Stimulated activated naive CD8-positive, alpha-beta T cell treated with anti-CD3 and anti-CD28 coated beads, Interleukin-15, Interleukin-2, amounts not matched to agents 100 ng/mL and 50 ng/mL, for 24 hours (primary cell): ENCODE data around the gene RAB12.
"Not testable (repeated sequence)": the region's sequence is repeated elsewhere in the genome, so short reads cannot be mapped to it uniquely, and the experiment has no call there.

Experiments used
- H3K27ac Mint-ChIP-seq: one replicate; pipeline ENCODE4 v1.8.0; 2021; ENCODE audit warnings: mild to moderate bottlenecking, mixed read lengths
- H3K27me3 Mint-ChIP-seq: one replicate; pipeline ENCODE4 v1.8.0; 2021; ENCODE audit warnings: mixed read lengths
- H3K36me3 Mint-ChIP-seq: one replicate; pipeline ENCODE4 v1.8.0; 2021; ENCODE audit warnings: low read depth, mixed read lengths
- H3K4me1 Mint-ChIP-seq: one replicate; pipeline ENCODE4 v1.8.0; 2021; ENCODE audit warnings: low read depth, mixed read lengths
- H3K4me3 Mint-ChIP-seq: one replicate; pipeline ENCODE4 v1.8.0; 2021; ENCODE audit warnings: mild to moderate bottlenecking, mixed read lengths
- H3K9me3 Mint-ChIP-seq: one replicate; pipeline ENCODE4 v1.8.0; 2021; ENCODE audit warnings: mixed read lengths

Gene RAB12

DNA sequence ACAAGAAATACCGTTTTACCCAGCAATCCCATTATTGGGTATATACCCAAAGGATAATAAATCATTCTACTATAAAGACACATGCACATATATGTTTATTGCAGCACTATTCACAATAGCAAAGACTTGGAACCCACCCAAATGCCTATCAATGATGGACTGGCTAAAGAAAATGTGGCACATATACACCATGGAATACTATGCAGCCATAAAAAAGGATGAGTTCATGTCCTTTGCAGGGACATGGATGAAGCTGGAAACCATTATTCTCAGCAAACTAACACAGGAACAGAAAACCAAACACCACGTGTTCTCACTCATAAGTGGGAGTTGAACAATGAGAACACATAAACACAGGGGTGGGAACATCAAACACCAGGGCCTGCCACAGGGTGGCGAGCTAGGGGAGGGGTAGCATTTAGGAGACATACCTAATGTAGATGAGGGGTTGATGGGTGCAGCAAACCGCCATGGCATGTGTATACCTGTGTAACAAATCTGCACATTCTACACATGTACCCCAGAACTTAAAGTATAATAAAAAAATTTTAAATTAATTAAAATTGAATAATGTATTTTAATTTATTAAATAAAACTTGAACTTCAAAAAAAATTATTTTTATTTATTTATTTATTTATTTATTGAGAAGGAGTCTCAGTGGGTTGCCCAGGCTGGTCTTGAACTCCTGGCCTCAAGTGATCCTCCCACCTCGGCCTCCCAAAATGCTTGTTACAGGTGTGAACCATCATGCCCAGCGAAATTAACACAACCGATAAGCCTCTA is 42.4 kb downstream of the RAB12 start:
- not testable (repeated sequence) for H3K27ac Mint-ChIP-seq, H3K4me1 Mint-ChIP-seq, H3K4me3 Mint-ChIP-seq, H3K36me3 Mint-ChIP-seq, H3K9me3 Mint-ChIP-seq
- H3K27me3 Mint-ChIP-seq: peaks cover 35% of the 10 kb centered on the region

DNA sequence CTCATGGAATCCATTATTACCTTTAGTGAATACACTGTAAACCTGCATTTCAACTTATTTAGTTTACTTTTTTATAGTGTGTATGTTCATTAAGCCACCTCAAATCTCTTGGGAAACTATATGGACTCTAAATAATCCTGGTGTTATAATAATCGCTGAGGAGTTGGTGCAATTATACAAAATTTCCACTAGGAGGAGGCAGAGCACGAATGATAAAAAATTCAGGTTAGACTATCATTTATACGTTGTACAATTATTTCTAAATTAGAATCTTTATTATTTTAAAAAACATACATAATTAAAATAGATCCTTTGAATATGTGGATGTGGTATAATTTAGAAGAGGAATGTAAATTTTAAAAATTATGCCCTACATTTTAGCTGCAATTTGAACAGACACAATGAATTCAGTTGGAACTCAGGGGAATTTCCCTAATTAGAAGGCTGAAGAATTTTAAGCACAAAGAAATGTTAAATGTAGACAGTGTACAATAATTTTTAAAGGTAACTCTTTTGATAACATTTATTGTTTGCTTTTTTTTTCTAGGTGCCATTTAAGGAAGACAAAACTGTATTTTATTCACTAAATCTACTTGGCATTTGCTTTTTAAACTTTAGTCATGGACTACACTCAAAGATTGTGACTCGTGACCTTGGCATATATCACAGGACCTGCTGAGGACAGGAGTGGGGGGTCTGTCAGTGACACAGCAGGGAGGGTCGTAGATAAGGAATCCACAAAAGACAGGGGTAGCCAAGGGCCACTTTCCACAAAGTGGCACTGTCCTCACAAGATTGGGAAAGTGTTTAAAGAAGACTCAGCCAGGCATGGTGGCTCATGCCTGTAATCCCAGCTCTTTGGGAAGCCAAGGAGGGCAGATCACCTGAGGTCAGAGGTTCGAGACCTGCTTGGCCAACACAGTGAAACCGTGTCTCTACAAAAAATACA is 45.5 kb downstream of the RAB12 start:
- Mint-ChIP-seq H3K27ac (no peak overlapping the region), H3K27me3 (peaks cover 22% of the 10 kb centered on the region), H3K9me3 (no peaks in the 10 kb centered on the region), H3K4me1 (no peaks in the 10 kb centered on the region), H3K4me3 (no peak overlapping the region), H3K36me3 (no peaks in the 10 kb centered on the region)

DNA sequence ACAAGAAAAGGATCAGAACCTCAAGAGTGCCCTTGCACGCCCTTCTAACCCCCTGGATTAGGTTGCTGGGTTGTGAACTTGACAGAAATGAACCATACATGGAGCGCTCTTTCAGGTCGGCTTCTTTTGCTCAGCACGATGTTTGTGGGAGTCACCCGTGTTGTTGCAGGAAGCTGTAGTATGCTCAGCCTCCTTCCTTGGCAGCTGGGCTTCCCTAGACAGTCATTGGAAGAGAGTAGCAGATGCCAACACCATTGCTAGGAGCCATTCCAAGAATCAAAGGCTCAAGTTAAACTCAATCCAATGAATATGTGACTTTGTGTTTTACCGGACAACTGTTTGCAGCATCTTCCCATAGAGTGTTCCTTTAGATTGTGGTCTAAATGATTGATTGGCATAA is 47.0 kb downstream of the RAB12 start:
- peaks cover 7% of the 10 kb centered on the region for H3K27me3 Mint-ChIP-seq
- no peaks in the 10 kb centered on the region for H3K36me3 Mint-ChIP-seq
- no peaks in the 10 kb centered on the region for H3K4me1 Mint-ChIP-seq
- no peaks in the 10 kb centered on the region for H3K9me3 Mint-ChIP-seq
- H3K27ac Mint-ChIP-seq: no peak overlapping the region
- no peak overlapping the region for H3K4me3 Mint-ChIP-seq

DNA sequence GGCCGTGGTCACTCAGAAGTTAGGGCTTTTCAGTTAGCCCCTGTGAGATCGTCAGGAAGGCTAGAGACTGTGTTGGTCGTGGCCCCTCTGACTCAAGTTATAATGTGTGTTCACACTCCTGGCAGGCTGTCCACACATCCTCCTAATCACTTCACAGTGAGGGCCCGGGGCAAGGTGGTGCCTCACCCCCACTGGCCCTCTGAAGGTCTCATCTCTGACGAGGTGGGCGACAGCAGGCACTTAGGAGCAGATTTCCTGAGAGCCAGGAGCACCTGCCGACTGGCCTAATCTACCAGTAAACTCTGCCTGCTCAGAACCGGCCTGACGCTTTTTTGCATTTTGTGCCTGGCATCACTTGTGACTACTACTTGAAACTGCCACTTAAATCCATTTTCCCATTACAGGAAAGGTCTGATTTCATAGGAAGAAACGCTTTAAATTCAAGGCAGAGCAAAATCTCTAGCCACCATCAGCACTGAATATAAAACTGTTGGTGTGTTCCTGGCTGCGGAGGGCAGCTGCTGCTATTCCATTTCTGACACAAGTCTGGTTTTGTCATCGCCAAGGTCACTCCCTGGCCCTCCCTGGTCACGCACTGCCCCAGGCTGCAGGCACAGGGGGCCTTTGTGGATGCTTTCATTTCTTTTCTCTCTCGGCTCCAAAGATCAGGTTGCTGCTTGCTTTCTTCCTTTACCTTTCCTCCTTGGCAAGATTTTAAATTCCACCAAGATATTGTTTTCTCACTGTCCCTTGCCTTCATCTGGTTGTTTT is 48.0 kb downstream of the RAB12 start:
- Mint-ChIP-seq H3K4me3 (no peak overlapping the region), H3K4me1 (no peaks in the 10 kb centered on the region), H3K36me3 (no peaks in the 10 kb centered on the region), H3K27ac (no peak overlapping the region), H3K27me3 (peaks cover 7% of the 10 kb centered on the region), H3K9me3 (no peaks in the 10 kb centered on the region)

DNA sequence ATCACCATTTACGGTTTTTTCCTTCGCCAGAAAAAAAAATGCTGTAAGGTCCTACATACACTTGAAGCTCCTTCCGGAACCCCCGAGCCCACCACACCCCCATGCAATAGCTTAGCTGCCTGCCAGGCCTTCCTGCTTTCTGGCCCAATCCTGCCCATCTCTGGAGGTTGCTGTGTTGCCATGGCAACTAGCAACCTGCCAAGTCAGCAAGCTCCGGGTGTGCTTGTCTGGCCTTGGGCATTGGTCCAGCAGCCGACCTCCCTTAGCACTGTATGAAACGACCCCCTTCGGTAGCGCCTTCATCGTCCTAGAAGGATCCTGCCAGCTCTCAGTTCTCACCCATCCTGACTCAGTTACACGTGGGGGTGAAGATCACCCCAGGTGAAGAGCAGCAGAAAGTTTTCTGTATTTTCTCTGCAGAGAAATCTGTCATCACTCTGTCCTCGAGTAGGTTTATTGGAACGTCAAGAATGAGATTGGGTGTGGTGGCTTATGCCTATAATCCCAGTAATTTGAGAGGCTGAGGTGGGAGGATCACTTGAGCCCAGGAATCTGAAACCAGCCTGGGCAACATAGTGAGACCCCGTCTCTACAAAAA is 48.7 kb downstream of the RAB12 start:
- Mint-ChIP-seq H3K9me3 (no peaks in the 10 kb centered on the region), H3K27ac (no peak overlapping the region), H3K4me1 (no peaks in the 10 kb centered on the region), H3K27me3 (peaks cover 7% of the 10 kb centered on the region), H3K4me3 (no peak overlapping the region), H3K36me3 (no peaks in the 10 kb centered on the region)

DNA sequence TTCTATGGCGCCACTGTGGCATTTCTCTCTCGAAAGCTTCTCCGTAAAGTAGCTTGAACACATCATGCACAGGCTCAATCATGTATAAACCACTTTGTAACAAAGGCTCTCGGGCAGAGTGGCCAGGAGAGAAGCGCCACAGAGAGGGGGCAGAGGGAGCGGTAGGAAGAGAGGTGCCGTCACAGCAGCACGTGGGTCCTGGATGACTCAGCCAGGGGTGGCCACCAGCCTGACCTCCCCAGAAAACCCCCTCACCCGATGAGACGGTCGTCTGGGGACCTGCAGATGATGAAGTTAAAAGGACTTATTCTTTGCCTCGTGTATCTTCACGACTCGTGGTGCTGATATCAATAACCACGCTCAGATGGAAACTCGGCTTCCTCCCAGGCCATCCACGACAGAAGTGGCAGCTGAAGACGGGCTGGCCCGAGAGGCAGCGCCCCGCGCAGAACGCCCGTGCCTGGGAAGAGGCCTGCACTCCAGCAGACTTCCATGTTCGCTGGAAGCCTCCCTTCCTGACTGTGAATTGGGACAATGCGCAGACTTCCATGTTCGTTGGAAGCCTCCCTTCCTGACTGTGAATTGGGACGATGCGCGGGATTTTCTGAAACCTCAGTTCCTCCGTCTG is 49.7 kb downstream of the RAB12 start:
- Mint-ChIP-seq H3K4me1 (no peaks in the 10 kb centered on the region), H3K4me3 (no peak overlapping the region), H3K36me3 (no peaks in the 10 kb centered on the region), H3K9me3 (no peaks in the 10 kb centered on the region), H3K27me3 (peaks cover 1% of the 10 kb centered on the region), H3K27ac (no peak overlapping the region)

DNA sequence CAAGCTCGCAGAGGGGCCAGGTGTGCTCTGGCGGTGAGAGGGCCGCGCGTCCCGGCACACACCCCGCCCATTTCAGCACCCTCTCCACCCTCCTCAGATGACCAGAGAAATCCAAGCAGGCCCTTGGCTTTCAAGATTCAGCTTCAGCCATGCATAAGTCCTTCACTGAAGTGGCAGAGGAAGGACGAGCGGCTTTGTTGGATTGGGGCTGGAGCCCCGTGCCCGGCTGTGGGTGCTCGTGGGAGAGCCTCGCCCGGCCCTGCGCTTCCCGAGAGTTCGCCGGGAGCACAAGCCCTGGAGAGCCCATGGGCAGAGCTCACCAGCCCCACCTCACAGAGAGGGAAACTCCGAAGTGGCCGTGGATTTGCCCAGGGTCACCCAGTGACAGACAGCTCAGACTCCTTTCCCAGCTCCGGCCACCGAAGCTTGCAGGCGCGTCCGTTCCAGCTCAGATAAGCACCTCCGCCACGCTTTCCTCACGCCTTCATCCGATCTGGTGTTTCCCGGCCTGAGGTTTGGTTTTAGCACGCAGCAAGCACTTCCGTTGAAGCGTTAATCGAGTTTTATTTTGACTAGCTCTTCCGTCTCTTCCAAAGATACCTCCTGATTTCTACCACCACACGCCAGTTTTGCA is 50.5 kb downstream of the RAB12 start:
- H3K27ac Mint-ChIP-seq: no peak overlapping the region
- H3K9me3 Mint-ChIP-seq: no peaks in the 10 kb centered on the region

DNA sequence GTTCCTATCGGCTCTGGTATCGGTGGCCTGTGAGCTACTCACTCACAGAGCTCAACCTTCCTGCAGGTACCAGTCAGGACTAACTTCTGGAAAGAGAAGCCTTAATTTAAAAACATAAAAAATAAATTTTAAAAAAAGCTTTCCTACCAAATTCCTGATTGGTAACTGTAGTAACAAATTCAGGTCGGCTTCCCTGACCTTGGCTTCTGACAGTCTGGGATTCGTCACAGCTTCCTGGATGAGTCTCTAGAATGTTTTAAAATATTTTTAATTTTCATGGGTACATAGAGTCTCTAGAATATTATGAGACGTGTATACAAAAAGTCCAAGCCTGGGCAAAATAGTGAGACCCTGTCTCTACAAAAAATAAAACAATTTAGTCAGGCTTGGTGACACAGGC is 51.1 kb downstream of the RAB12 start:
- no peak overlapping the region for H3K4me3 Mint-ChIP-seq
- no peak overlapping the region for H3K27ac Mint-ChIP-seq

More for the DNA sequence above, 50.5 kb downstream of the RAB12 start:
- Mint-ChIP-seq H3K4me1 (no peaks in the 10 kb centered on the region), H3K4me3 (no peak overlapping the region), H3K27me3 (no peaks in the 10 kb centered on the region), H3K36me3 (no peaks in the 10 kb centered on the region)

DNA sequence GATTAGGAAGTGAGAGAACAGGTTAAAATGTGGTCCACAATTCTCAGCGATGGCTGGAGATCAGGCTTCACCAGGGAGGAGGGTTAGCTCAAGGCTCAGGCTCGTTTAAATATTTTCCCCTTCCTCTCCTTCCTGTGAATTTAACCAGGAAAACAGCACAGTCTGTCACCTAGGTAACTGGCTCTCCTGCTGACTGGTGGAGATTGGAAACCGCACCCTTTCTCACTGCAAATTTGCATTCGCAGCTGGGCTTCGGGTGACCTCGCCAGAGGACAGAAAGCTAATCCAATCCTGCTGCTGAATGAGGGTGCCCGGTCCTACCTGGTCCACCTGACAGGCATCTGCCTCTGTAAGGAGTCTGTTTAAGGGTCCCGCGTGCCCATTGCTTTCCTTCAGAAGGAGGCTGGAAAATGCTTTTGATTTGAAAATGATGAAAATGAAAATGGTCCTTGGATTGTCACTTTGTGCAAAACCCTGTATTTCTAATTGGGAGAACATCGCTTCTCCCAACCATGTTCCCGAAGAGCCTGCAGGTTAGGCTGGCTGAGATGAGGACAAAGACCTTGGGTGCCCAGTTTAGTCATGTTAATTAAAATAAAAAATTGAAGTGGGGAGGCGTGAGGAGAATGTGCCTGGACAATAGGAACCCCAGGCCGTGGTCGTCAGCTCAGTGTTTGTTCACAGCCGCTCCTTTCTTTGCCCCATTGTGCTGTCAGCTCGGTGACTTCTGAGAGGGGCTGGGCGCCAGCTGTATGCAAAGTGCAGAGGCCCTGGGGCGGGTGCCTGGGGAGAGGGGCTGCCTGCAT is 52.7 kb downstream of the RAB12 start:
- Mint-ChIP-seq H3K4me3 (no peak overlapping the region), H3K27ac (no peak overlapping the region), H3K9me3 (no peaks in the 10 kb centered on the region), H3K4me1 (no peaks in the 10 kb centered on the region), H3K27me3 (no peaks in the 10 kb centered on the region), H3K36me3 (no peaks in the 10 kb centered on the region)

More for the DNA sequence above, 51.1 kb downstream of the RAB12 start:
- Mint-ChIP-seq H3K4me1 (no peaks in the 10 kb centered on the region), H3K36me3 (no peaks in the 10 kb centered on the region), H3K9me3 (no peaks in the 10 kb centered on the region), H3K27me3 (no peaks in the 10 kb centered on the region)

DNA sequence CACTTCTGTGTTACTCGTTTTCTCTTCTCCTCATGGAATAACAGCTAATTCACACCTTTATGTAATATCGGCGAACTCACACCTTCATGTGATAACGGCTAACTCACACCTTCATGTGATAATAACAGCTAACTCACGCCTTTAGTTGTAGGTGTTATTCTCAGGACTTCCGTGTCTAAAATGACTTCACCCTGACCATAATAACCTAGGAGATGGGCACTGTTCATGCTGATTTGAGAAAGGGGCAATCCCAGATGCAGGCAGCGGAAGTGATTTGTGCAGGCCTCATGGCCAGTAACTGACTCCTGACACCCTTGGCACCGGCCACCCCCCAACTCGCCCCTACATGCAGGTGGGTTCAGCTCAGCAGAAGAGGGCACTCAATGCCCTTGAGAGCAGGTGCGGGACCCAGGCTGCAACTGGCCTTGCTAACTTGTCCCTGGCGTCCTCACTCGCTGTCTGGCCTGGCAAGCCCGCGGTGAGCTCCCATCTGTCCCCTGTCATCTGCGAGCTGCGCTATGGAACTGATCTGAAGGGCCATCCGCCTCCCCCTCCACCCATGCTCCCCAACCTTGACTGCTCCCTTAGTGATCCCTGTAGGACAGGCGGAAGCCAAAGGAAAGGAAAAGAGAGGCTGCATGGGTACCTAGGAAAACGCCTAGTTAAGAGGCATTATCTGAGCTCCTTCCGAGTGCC is 53.5 kb downstream of the RAB12 start:
- Mint-ChIP-seq H3K9me3 (no peaks in the 10 kb centered on the region), H3K27ac (no peak overlapping the region), H3K4me1 (no peaks in the 10 kb centered on the region), H3K27me3 (no peaks in the 10 kb centered on the region), H3K36me3 (no peaks in the 10 kb centered on the region), H3K4me3 (no peak overlapping the region)

DNA sequence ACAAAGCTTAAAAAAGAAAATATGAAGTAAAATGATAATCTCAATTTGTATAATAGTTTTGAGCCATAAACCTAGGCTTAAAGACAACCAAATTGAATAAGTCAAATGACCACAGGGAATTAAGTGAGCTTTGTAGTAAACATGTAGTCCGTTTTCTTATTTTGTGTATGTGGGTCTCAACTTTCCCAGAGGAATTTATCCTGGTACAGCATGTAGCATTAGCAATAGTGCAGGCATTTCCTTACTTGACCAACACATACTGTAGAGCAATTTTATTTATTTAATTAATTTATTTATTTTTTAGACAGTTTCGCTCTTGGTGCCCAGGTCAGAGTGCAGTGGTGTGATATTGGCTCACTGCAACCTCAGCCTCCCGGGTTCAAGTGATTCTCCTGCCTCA is 58.6 kb downstream of the RAB12 start:
- Mint-ChIP-seq H3K36me3 (no peaks in the 10 kb centered on the region), H3K4me1 (no peaks in the 10 kb centered on the region), H3K27me3 (no peaks in the 10 kb centered on the region), H3K4me3 (no peak overlapping the region), H3K27ac (no peak overlapping the region), H3K9me3 (no peaks in the 10 kb centered on the region)

DNA sequence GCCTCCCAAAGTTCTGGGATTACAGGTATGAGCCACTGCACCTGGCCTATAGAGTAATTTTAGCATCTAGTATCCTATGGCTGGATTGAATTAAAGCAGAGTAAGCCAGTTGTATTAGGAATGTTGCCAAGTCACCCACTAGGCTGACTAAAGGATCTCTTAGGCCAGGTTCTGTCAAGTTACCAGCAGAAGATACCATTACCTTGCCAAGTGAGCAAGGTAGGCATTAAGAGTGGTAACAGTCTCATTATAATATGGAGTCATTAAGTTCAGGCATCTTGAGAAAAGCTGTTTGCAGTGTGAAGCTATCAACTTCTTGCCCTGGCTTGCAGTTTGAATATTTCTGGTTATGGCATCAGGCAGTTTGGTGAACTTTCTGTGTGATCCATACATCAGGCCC is 59.1 kb downstream of the RAB12 start:
- no peaks in the 10 kb centered on the region for H3K9me3 Mint-ChIP-seq

DNA sequence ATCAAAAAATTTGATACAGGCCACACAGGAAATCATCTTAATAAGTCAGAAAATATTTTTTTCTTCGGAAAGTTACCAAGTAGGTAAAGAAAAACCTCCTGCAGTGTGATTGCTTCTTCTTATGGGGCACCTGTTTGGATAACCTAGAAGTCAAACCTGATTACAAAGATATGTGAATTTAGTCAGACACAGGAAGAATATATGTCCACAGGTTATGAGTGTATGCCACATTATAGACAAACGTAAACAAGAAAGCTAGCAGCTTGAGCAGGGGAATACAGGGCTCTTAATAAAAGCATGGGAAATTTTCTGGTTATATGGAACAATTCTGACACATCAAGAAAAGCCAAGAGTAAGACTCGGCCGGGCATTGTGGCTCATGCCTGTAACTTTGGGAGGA is 60.3 kb downstream of the RAB12 start:
- Mint-ChIP-seq H3K27ac (no peak overlapping the region), H3K4me1 (no peaks in the 10 kb centered on the region), H3K36me3 (no peaks in the 10 kb centered on the region), H3K27me3 (no peaks in the 10 kb centered on the region), H3K9me3 (no peaks in the 10 kb centered on the region), H3K4me3 (no peak overlapping the region)

More for the DNA sequence above, 59.1 kb downstream of the RAB12 start:
- Mint-ChIP-seq H3K27me3 (no peaks in the 10 kb centered on the region), H3K4me1 (no peaks in the 10 kb centered on the region), H3K4me3 (no peak overlapping the region), H3K27ac (no peak overlapping the region), H3K36me3 (no peaks in the 10 kb centered on the region)
